Activated CD4-positive, alpha-beta T cell treated with anti-CD3 and anti-CD28 coated beads, Interleukin-2, amount 50 U/mL, for 24 hours (primary cell): ENCODE data around the gene GPR153.

Experiments
- DNase-seq, 2 donors: peaks; one replicate each; pipeline ENCODE4 v3.0.0-alpha.2; 2020; ENCODE audit warnings: low read depth in 1 of 2, low spot score in 1 of 2

Gene GPR153

GRCh38 chr1:6287029-6287428, 26.1 kb upstream of the GPR153 start:
- no peak for DNase-seq

- DNase-seq, result no peak
These were observed 25.4 kb upstream of the GPR153 start for GRCh38 chr1:6286266-6286665.

GRCh38 chr1:6285336-6285735, 24.4 kb upstream of the GPR153 start:
- no peak for DNase-seq

DNA sequence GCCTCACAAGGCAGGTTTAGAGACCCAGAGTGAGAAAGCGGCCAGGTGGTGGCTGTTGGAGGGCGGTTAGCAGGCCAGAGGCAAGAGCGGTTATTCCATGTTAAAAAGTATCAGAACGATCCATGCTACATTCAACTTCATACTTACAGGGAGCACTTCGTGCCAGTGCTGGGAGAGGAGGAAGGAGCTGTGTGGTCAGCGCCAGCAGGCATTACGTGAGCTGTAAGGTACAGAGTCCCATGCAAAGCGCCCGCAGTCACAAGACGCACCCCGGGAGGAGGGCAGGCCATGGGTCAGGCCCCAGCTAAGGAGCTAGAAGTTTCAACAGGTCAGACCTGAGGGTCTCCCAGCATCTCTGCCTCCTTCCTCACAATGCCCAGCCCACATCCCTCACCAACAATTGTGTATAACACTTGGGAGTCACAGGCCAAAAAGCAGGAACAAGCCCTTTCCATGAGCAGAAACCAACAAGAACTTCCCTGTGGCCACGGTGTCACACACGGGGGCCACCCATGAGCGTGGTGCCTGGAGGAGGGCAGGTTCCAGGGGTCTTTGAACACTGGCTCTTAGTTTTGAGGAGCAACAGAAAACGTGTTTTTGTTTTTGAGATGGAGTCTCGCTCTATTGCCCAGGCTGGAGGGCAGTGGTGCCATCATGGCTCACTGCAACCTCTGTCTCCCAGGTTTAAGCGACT, 21.8 kb upstream of the GPR153 start:
- no peak for DNase-seq

- DNase-seq, result no peak
These were observed 20.9 kb upstream of the GPR153 start for GRCh38 chr1:6281511-6282402.

GRCh38 chr1:6280761-6281451, 20.0 kb upstream of the GPR153 start:
- no peak for DNase-seq

- no peak for DNase-seq
These were observed 18.9 kb upstream of the GPR153 start for GRCh38 chr1:6279613-6280383.

DNA sequence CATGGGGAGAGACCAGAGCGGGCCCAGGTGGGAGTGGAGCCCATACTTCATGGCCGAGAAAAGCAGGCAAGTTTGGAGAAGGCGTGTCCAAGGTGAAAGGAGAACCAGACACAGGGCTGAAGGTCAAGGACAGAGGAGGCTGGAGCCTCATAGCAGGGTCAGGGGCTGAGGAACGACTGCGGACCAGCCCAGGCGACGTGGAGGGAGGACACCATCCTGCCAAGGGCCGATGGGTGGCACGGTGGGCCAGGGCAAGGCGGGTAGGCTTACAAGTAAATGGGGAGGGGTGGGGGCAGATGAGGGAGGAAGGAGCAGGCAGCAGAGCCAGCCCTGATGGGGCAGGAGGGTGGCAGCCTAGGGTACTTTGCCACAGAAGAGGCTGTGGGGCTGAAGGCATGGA, 18.2 kb upstream of the GPR153 start:
- DNase-seq, result no peak

DNA sequence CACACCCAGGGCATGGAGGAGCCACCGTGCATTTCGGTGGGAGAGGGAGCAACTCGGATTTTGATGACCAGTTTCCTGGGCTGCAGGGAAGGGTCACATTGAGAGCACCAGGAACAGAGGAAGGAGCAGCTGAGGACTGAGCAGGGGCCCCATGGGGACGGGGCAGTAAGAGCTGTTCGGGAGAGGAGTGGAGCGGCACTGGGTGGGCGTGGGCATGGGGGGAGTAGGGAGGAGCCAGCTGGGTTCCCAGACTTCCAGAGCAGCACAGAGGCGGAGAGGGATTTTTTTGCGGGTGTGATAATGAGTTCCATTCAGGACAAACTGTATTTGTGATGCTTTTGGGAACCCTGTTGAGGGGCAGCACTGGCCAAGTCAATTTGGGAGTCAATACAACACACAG, 17.4 kb upstream of the GPR153 start:
- no peak for DNase-seq

GRCh38 chr1:6276811-6277555, 16.1 kb upstream of the GPR153 start:
- no peak for DNase-seq

DNA sequence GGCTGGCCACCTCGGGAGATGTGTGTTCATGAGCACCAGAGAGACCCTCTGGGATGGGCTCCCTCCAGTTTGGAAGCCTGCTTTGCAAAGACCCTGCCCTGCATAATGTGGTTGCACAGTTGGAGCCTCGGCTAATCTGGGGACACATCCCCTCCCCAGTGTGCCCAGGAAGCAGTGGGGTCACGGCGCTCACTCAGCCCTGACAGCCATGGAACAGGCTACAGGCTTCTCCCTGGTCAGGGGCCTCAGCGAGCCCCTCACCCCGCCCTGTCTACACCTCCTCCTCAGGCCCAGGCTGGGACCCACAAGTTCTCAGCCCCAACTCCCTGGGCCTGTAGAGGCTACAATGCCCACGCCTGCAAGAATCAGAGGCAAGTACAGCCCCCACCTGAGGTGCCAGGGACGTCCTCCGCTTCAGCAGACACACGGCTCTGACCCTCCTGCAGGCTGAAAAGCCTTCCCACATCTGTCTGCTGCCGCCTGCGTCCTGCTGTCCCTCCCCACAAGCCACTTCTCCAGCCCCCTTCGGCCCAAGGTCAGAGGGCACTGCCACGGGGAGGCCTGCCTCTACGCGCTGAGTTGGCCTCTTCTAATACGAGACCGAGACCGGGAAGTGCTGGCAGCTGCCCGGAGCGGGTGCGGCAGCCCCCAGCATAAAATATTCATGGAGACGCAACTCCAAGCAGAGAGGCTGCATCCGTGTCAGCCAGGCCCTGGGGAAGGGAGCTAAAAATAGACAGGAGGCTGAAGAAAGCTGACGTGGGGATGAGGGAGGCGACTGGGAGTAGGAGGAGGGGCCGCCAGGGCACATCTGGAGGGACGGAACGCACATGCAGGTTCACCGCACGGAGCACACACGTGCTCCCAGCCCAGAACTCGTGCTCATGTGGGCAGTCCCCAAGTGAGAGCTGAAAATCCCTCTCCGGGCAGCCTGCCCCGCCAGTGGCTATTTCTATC, 15.2 kb upstream of the GPR153 start:
- no peak for DNase-seq

GRCh38 chr1:6274622-6275139, 13.8 kb upstream of the GPR153 start:
- no peak for DNase-seq

DNA sequence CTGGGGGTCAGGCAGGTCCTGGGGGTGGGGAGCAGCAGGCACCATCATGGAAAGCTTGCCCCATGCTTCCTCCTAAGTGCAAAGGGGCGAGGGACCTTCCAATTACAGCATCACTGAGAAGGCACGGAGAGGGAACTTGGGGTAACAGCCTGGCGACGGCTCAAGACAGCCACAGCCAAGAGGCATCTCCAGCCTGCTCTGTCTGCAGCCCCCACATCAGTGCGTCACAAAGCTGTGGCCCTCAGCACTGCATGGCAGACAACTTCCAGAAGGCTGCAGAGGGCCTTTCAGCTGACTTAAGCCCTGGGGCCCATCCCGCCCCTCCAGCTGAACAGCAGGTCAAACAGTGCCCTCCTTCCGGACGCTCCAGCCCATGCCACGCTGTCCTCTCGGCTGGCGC, 13.2 kb upstream of the GPR153 start:
- DNase-seq, result no peak

DNA sequence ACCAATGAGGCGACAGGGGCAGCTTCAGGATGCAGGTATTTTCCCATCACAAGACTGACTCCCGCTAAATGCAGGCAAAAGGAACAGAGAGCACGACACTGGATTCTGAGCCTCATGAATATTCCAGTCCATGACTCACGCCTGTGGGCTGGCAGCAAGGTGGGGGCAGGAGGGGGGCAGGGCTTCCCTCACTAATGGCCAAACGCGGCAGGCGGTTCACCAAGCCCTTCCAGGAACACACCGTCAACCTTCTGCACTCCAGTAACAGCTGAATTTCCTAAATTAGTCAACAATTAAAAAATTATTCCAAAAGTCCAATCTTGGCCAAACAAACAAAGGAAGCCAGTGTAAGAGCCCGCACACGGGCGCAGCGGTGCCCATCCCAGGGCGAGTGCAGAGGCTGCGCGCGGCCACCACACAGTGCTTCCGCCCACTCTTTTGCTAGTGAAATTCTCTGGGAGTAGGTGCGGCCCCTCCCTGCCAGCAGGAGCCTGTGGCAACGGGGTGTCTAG, 12.5 kb upstream of the GPR153 start:
- DNase-seq, result no peak

DNA sequence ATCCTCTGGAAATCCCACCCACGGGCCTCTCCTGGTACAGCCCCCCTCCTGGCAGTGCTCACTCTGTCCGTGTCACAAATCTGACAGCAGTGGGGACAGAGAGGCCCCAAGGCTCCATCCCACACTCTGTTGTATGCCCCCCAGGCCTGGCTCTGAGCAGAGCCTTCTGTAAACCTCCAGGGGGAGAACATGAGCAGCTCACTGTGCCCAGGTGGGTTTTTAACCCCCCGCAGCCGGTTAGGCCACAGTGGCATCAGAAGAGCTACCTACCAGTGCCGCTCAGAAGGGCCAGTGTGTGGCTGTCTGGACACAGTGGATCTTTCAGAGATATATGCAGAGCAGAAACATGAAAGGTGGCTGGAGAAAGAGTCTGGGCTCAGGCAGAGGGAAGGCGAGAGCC, 12.0 kb upstream of the GPR153 start:
- DNase-seq, result no peak

DNA sequence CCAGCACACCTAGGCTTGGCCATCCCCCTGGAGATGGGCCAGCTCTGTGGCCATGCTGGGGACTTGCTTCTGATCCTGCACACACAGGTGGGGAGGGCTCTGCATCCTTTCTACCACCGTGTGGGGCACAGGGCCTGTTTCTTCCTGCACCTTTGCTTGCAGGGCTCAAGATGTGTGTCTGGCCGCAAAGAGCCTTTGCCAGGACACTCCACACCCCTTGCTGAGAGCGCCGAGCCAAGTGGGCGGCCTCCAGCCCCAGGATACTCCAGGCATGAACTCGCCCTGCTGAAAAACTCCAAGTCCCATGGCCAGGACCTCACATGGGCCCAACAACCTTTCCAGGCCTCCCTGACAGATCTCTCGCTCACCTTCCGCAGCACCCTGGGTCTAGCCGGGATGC, 11.6 kb upstream of the GPR153 start:
- no peak for DNase-seq

DNA sequence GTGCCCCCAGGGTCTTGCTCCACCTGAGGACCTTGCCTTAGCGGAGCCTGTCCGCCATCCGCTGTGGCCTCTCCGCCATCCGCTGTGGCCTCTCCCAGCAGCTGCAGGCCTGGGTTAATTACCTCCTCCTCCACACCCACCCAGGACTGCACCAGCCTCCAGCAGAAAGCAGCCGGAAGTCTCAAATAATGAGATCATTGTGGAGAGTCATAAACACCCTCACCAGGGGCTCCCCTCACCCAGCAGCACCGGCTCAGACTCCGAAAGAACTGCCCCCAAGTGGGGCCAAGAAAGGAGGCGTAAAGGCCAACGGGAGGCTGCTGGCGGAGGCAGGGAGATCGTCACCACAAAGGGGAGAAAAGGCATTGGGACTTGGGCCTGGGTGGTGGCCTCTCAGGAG, 10.7 kb upstream of the GPR153 start:
- no peak for DNase-seq

- no peak for DNase-seq
These were observed 10.1 kb upstream of the GPR153 start for GRCh38 chr1:6271006-6271405.

- no peak for DNase-seq
These were observed 9.5 kb upstream of the GPR153 start for GRCh38 chr1:6270401-6270800.
